ENCODE measurements around the gene SLC27A1. TPM values are rescaled to one million over a fixed set of nuclear protein-coding genes. Genes with fewer than 3 reads are reported as not detected.

SLC27A1 gene
- polyA plus RNA-seq, 1 of the 3 experiments (the other 2 are of a cell fraction), result 15.0 TPM

DNA sequence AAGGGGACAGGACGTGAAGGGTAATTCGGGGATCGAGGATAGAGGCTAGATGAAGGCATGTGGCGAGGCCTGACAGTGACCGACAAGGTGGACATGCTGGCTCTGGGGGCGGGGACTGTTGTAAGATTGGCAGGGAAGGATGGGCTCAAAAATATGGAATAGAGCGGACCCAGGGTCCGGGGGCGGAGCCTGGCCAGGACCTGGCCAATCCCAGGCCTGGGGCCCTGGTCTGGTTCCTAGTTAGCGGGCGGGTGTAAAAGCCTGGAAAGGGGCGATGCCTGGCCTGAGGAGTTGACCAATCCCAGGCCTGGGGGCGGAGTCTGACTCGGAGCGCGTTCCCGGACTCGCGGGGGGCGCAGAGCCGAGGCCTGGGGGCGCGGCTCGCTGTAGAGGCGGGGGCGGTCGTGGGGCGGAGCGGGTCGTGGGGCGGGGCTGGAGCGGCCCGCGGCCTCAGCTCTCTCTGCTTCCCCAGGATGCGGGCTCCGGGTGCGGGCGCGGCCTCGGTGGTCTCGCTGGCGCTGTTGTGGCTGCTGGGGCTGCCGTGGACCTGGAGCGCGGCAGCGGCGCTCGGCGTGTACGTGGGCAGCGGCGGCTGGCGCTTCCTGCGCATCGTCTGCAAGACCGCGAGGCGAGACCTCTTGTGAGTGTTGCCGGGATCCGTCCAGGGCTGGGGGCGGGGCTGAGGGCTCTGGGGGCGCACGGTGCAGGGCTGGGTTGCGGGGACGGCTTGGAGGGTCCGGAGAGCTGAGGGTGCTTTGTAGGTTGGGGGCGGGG lies at the start of gene SLC27A1 (continued):
- TF ChIP-seq, protein P1, sequence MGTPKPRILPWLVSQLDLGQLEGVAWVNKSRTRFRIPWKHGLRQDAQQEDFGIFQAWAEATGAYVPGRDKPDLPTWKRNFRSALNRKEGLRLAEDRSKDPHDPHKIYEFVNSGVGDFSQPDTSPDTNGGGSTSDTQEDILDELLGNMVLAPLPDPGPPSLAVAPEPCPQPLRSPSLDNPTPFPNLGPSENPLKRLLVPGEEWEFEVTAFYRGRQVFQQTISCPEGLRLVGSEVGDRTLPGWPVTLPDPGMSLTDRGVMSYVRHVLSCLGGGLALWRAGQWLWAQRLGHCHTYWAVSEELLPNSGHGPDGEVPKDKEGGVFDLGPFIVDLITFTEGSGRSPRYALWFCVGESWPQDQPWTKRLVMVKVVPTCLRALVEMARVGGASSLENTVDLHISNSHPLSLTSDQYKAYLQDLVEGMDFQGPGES (IDR thresholded peaks at IDR 0.05; ENCODE audit: low read depth, low read length), result no peak
- TF ChIP-seq MAX (IDR thresholded peaks at IDR 0.05; ENCODE audit: low read depth) (peak; percentile 56; the same call in 1 of the 2 replicates), TAF1 (IDR thresholded peaks at IDR 0.05; ENCODE audit: borderline replicate concordance, low read depth, low read length) (no peak), FOXM1 (IDR thresholded peaks at IDR 0.05; ENCODE audit: low read depth) (no peak), FOXJ3 (CRISPR knock-in tag; IDR thresholded peaks at IDR 0.05) (no peak), REST (IDR thresholded peaks at IDR 0.05; ENCODE audit: low read depth, low read length) (no peak)

DNA sequence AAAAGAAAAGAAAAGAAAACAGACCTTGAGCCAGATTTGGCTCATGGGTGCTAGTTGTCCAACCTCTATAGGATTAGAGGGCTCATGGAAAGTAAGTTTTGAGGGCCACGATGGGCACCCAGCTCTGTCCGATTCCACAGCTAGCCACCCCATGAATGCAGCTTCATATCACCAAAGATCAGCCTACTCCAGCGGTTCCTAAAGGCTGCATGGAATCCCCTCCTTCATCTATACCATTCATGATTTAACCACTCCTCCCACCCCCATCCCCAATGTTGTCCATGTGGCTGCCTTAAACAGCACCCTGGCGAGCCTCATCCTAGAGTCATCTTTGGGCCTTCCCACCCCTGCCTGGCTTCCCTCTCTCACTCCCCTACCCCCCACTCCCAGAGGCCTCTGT lies 48.4 kb upstream of the SLC27A1 start:
- H3K4me1 ChIP-seq (ENCODE audit: control insufficient read depth in 1 of 2, insufficient read depth in 2 of 2, low read depth in 1 of 2, low read length in 1 of 2), result peaks cover 0 to 8% of the 10 kb centered on the region in 2 experiments; a peak in 1 of 4 replicates
- no peak for TF ChIP-seq PBX3 (IDR thresholded peaks at IDR 0.05)
- no peak for TF ChIP-seq FOSL2 (IDR thresholded peaks at IDR 0.05; ENCODE audit: borderline replicate concordance, low read depth)
- TF ChIP-seq, protein P2, sequence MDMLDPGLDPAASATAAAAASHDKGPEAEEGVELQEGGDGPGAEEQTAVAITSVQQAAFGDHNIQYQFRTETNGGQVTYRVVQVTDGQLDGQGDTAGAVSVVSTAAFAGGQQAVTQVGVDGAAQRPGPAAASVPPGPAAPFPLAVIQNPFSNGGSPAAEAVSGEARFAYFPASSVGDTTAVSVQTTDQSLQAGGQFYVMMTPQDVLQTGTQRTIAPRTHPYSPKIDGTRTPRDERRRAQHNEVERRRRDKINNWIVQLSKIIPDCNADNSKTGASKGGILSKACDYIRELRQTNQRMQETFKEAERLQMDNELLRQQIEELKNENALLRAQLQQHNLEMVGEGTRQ (IDR thresholded peaks at IDR 0.05; ENCODE audit: borderline replicate concordance, low read depth, low read length), result no peak
- no peak for TF ChIP-seq GABPA (IDR thresholded peaks at IDR 0.05; ENCODE audit: low read depth)
- TF ChIP-seq YY1 (IDR thresholded peaks at IDR 0.05; ENCODE audit: low read depth), result no peak
- TF ChIP-seq EZH2phosphoT487 (IDR thresholded peaks at IDR 0.05; ENCODE audit: borderline replicate concordance, low read depth), result no peak
- TF ChIP-seq ELF1 (IDR thresholded peaks at IDR 0.05), result no peak
- no peak for TF ChIP-seq RCOR1 (IDR thresholded peaks at IDR 0.05; ENCODE audit: low read length)
- TF ChIP-seq USF1 (IDR thresholded peaks at IDR 0.05; ENCODE audit: borderline replicate concordance, low read depth), result no peak
- H3F3A ChIP-seq (replicated peaks; ENCODE audit: insufficient read depth), result peaks cover 11% of the 10 kb centered on the region
- no peak overlapping the region for H3K4me3 ChIP-seq (ENCODE audit: low read depth in 2 of 2, low read length in 1 of 2)
- DNase-seq, result no peak
- no peak overlapping the region for H3K27ac ChIP-seq (ENCODE audit: low read depth in 2 of 2, low read length in 1 of 2)
- ChIA-PET POLR2A (no interaction called here), CTCF (interaction anchor here (0.9 to 1.2 kb wide), 2 partner anchors 23 to 27 kb away, joined by 3 read pairs; no protein-coding TSS in a partner anchor)
- H3K27me3 ChIP-seq (ENCODE audit: insufficient read depth), result no peaks in the 10 kb centered on the region
- H3K9me2 ChIP-seq, result no peaks in the 10 kb centered on the region
- WGBS (ENCODE audit: low lambda C conversion rate), result 91% methylated on average over 4 of the region's 4 CpGs
- peaks cover 3 to 7% of the 10 kb centered on the region in 2 experiments for H3K36me3 ChIP-seq (replicated peaks in 1 of 2; ENCODE audit: control insufficient read depth in 1 of 2, insufficient read depth in 2 of 2, low read length in 1 of 2)
- H2AFZ ChIP-seq (ENCODE audit: low read depth), result no peak overlapping the region
- no peaks in the 10 kb centered on the region for H4K20me1 ChIP-seq (ENCODE audit: insufficient read depth)
- no peak overlapping the region for H3K4me2 ChIP-seq
- no peaks in the 10 kb centered on the region for H3K79me2 ChIP-seq (ENCODE audit: insufficient read depth)
- H3K9ac ChIP-seq, result no peak overlapping the region
- H3K9me3 ChIP-seq, result no peaks in the 10 kb centered on the region
